Chondrocyte (in vitro differentiated cells): Measurements from ENCODE around the gene TMEM271. TPM values are rescaled to one million over a fixed set of nuclear protein-coding genes. Genes with fewer than 3 reads are reported as not detected.
A peak's percentile ranks its signal among the peaks of the same experiment; 100 is the strongest.

ENCODE experiments used
- DNase-seq: peaks from one replicate; pipeline ENCODE4 v3.0.0; 2021; ENCODE audit warnings: mixed read lengths, low spot score
- H3K27ac Mint-ChIP-seq: one replicate; pipeline ENCODE4 v1.8.0; 2021; ENCODE audit warnings: mild to moderate bottlenecking, moderate library complexity, mixed read lengths; ENCODE audit not compliant: unreplicated experiment
- H3K27me3 Mint-ChIP-seq: 2 replicates; pipeline ENCODE4 v1.8.0; 2021; ENCODE audit warnings: low read depth, mixed read lengths
- H3K36me3 Mint-ChIP-seq: 2 replicates; pipeline ENCODE4 v1.8.0; 2021; ENCODE audit warnings: low read depth, mixed read lengths
- H3K4me1 Mint-ChIP-seq: 2 replicates; pipeline ENCODE4 v1.8.0; 2021; ENCODE audit warnings: low read depth, mild to moderate bottlenecking, mixed read lengths
- H3K4me3 Mint-ChIP-seq: one replicate; pipeline ENCODE4 v1.8.0; 2021; ENCODE audit warnings: mild to moderate bottlenecking, moderate library complexity, mixed read lengths; ENCODE audit not compliant: unreplicated experiment
- H3K9me3 Mint-ChIP-seq: 2 replicates; pipeline ENCODE4 v1.8.0; 2021; ENCODE audit warnings: low read depth, mixed read lengths
- CTCF ChIP-seq: fragments of 200-600 bp; sonication (generic); IDR thresholded peaks from 2 replicates; pipeline ENCODE4 v1.5.0; 2021; ENCODE audit warnings: antibody characterized with exemption, mild to moderate bottlenecking, moderate library complexity
- total RNA-seq: library from RNA; stranded (reverse); gene quantifications from 3 replicates; pipeline ENCODE4 v1.2.1, GENCODE V29; 2021

TMEM271 gene
- total RNA-seq, 1 donor from 2014 or later, result not detected

GRCh38 chr4:589219-589963, 13.3 kb upstream of the TMEM271 start:
- Mint-ChIP-seq H3K4me1 (peaks cover 4% of the 10 kb centered on the region), H3K36me3 (no peaks in the 10 kb centered on the region), H3K27ac (no peak overlapping the region), H3K4me3 (no peak overlapping the region), H3K27me3 (peaks cover 12% of the 10 kb centered on the region), H3K9me3 (peaks cover 6% of the 10 kb centered on the region)
- no peak for DNase-seq
- no peak for TF ChIP-seq CTCF

GRCh38 chr4:588351-588849, 12.3 kb upstream of the TMEM271 start:
- peaks cover 10% of the 10 kb centered on the region for H3K9me3 Mint-ChIP-seq
- DNase-seq, result no peak
- no peak for TF ChIP-seq CTCF
- H3K36me3 Mint-ChIP-seq, result no peaks in the 10 kb centered on the region
- H3K27me3 Mint-ChIP-seq, result peaks cover 11% of the 10 kb centered on the region
- peaks cover 4% of the 10 kb centered on the region for H3K4me1 Mint-ChIP-seq
- peak overlapping the region; percentile 54 for H3K27ac Mint-ChIP-seq
- no peak overlapping the region for H3K4me3 Mint-ChIP-seq

GRCh38 chr4:587671-588350, 11.7 kb upstream of the TMEM271 start:
- H3K4me3 Mint-ChIP-seq, result no peak overlapping the region
- H3K4me1 Mint-ChIP-seq, result peaks cover 4% of the 10 kb centered on the region
- no peak for DNase-seq
- no peak overlapping the region for H3K27ac Mint-ChIP-seq
- no peak for TF ChIP-seq CTCF
- peaks cover 10% of the 10 kb centered on the region for H3K9me3 Mint-ChIP-seq
- H3K36me3 Mint-ChIP-seq, result no peaks in the 10 kb centered on the region
- peaks cover 11% of the 10 kb centered on the region for H3K27me3 Mint-ChIP-seq

- Mint-ChIP-seq H3K9me3 (peaks cover 9% of the 10 kb centered on the region), H3K27me3 (peaks cover 35% of the 10 kb centered on the region), H3K4me3 (no peak overlapping the region), H3K27ac (no peak overlapping the region), H3K36me3 (no peaks in the 10 kb centered on the region), H3K4me1 (peaks cover 4% of the 10 kb centered on the region)
- DNase-seq, result no peak
- no peak for TF ChIP-seq CTCF
These were observed 7.7 kb upstream of the TMEM271 start for GRCh38 chr4:583820-584219.

GRCh38 chr4:581753-582361, 5.8 kb upstream of the TMEM271 start:
- Mint-ChIP-seq H3K4me3 (no peak overlapping the region), H3K27ac (no peak overlapping the region), H3K36me3 (no peaks in the 10 kb centered on the region), H3K4me1 (peaks cover 12% of the 10 kb centered on the region), H3K9me3 (peaks cover 9% of the 10 kb centered on the region), H3K27me3 (peaks cover 45% of the 10 kb centered on the region)
- DNase-seq, result no peak
- TF ChIP-seq CTCF, result no peak
